ENCODE results near the gene MPZL3.

DNA sequence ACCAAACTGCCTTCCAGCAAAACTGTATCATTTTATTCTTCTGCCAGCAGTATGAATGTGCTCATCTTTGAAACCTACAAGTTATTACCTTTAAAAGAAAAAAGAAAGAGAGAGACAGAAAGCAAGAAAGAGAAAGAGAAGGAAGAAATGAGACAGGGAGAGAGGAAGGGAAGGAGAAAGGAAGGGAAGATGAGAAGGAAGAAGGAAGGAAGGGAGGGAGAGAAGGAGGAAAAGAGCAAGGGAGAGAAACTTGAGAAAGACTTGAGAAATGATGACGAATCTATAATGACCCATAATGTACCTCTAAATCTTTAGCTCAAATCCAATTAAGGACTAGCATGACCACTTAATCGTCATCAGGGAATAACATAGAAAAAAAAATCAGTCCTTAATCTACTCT lies 16.0 kb downstream of the MPZL3 start:
- TF ChIP-seq, protein P1, sequence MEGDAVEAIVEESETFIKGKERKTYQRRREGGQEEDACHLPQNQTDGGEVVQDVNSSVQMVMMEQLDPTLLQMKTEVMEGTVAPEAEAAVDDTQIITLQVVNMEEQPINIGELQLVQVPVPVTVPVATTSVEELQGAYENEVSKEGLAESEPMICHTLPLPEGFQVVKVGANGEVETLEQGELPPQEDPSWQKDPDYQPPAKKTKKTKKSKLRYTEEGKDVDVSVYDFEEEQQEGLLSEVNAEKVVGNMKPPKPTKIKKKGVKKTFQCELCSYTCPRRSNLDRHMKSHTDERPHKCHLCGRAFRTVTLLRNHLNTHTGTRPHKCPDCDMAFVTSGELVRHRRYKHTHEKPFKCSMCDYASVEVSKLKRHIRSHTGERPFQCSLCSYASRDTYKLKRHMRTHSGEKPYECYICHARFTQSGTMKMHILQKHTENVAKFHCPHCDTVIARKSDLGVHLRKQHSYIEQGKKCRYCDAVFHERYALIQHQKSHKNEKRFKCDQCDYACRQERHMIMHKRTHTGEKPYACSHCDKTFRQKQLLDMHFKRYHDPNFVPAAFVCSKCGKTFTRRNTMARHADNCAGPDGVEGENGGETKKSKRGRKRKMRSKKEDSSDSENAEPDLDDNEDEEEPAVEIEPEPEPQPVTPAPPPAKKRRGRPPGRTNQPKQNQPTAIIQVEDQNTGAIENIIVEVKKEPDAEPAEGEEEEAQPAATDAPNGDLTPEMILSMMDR (IDR thresholded peaks at IDR 0.05; ENCODE audit: poor library complexity) = no peak
- no peak for TF ChIP-seq EZH2 (IDR thresholded peaks at IDR 0.05; ENCODE audit: borderline replicate concordance)
- no peak for TF ChIP-seq EZH2phosphoT487 (IDR thresholded peaks at IDR 0.05; ENCODE audit: low read depth, severe bottlenecking, unreplicated experiment)

Measured in hepatocyte (in vitro differentiated cells).